Stimulated activated CD8-positive, alpha-beta memory T cell treated with anti-CD3 and anti-CD28 coated beads, Interleukin-15, amount 100 ng/mL, for 4 hours (primary cell): Measurements from ENCODE around the gene PEX5L.
"Not testable (repeated sequence)": the region's sequence is repeated elsewhere in the genome, so short reads cannot be mapped to it uniquely, and the experiment has no call there.

Experiments used
- DNase-seq, 2 donors: peaks; one replicate each; pipeline ENCODE4 v3.0.0-alpha.2; 2020; ENCODE audit warnings: low read depth in 2 of 2

PEX5L gene

GRCh38 chr3:180011927-180012326 lies 24.8 kb downstream of the PEX5L start:
- no peak for DNase-seq

GRCh38 chr3:180008318-180008717 lies 28.4 kb downstream of the PEX5L start:
- not testable (repeated sequence) for DNase-seq

GRCh38 chr3:180004542-180004941 lies 32.2 kb downstream of the PEX5L start:
- DNase-seq, result no peak

- no peak for DNase-seq
Measured at GRCh38 chr3:180002006-180002405, 34.7 kb downstream of the PEX5L start.

GRCh38 chr3:180000500-180000899 lies 36.2 kb downstream of the PEX5L start:
- no peak for DNase-seq

GRCh38 chr3:179995406-179995805 lies 41.3 kb downstream of the PEX5L start:
- DNase-seq, result no peak

GRCh38 chr3:179991883-179992282 lies 44.9 kb downstream of the PEX5L start:
- DNase-seq, result no peak

GRCh38 chr3:179991104-179991503 lies 45.6 kb downstream of the PEX5L start:
- no peak for DNase-seq

- no peak for DNase-seq
Measured at GRCh38 chr3:179981646-179982045, 55.1 kb downstream of the PEX5L start.

- DNase-seq, result no peak
Measured at GRCh38 chr3:179977356-179977755, 59.4 kb downstream of the PEX5L start.

- DNase-seq, result no peak
Measured at GRCh38 chr3:179973931-179974361, 62.8 kb downstream of the PEX5L start.

- no peak for DNase-seq
Measured at GRCh38 chr3:179972881-179973423, 63.8 kb downstream of the PEX5L start.

- no peak for DNase-seq
Measured at GRCh38 chr3:179971280-179971679, 65.5 kb downstream of the PEX5L start.

GRCh38 chr3:179970746-179971145 lies 66.0 kb downstream of the PEX5L start:
- no peak for DNase-seq

GRCh38 chr3:179969525-179969924 lies 67.2 kb downstream of the PEX5L start:
- no peak for DNase-seq

GRCh38 chr3:179967622-179968021 lies 69.1 kb downstream of the PEX5L start:
- DNase-seq, result no peak

- no peak for DNase-seq
Measured at GRCh38 chr3:179964890-179965289, 71.8 kb downstream of the PEX5L start.

GRCh38 chr3:179962629-179963387 lies 73.9 kb downstream of the PEX5L start:
- DNase-seq, result no peak

- DNase-seq, result no peak
Measured at GRCh38 chr3:179961703-179962078, 75.0 kb downstream of the PEX5L start.

- no peak for DNase-seq
Measured at GRCh38 chr3:179961071-179961702, 75.5 kb downstream of the PEX5L start.

GRCh38 chr3:179958759-179959158 lies 78.0 kb downstream of the PEX5L start:
- DNase-seq, result no peak

GRCh38 chr3:179958143-179958542 lies 78.6 kb downstream of the PEX5L start:
- no peak for DNase-seq

- DNase-seq, result no peak
Measured at GRCh38 chr3:179957264-179957845, 79.4 kb downstream of the PEX5L start.
